GM12865 (cell line): ENCODE measurements around the gene GRHL1.

Experiments used
- DNase-seq: peaks from one replicate; pipeline ENCODE4 v3.0.0; 2010; ENCODE audit warnings: low read depth
- H3K4me3 ChIP-seq: 2 replicates; pipeline ENCODE4 v1.5.1; 2011; ENCODE audit warnings: mild to moderate bottlenecking, low read depth, low read length, control low read depth
- CTCF ChIP-seq: IDR thresholded peaks from 2 replicates; pipeline ENCODE4 v1.5.1; 2011; ENCODE audit warnings: low read length, control low read depth, low read depth, inconsistent platforms; ENCODE audit not compliant: insufficient read depth; ENCODE audit errors: missing control alignments

GRHL1 gene

GRCh38 chr2:9984871-9985480, 33.5 kb downstream of the GRHL1 start:
- H3K4me3 ChIP-seq: no peak overlapping the region
- no peak for DNase-seq
- TF ChIP-seq CTCF: no peak

- no peak for TF ChIP-seq CTCF
Measured at GRCh38 chr2:9985531-9986328, 34.2 kb downstream of the GRHL1 start.

GRCh38 chr2:9988320-9988719, 36.8 kb downstream of the GRHL1 start:
- no peak for DNase-seq
- H3K4me3 ChIP-seq: no peak overlapping the region
- no peak for TF ChIP-seq CTCF

More at GRCh38 chr2:9985531-9986328, 34.2 kb downstream of the GRHL1 start:
- no peak overlapping the region for H3K4me3 ChIP-seq
- DNase-seq: no peak

GRCh38 chr2:9990736-9991135, 39.2 kb downstream of the GRHL1 start:
- no peak for TF ChIP-seq CTCF
- H3K4me3 ChIP-seq: no peak overlapping the region
- DNase-seq: peak; percentile 9

- DNase-seq: no peak
Measured at GRCh38 chr2:9991221-9991620, 39.7 kb downstream of the GRHL1 start.

GRCh38 chr2:9991829-9992273, 40.4 kb downstream of the GRHL1 start:
- TF ChIP-seq CTCF: no peak
- no peak overlapping the region for H3K4me3 ChIP-seq
- no peak for DNase-seq

More at GRCh38 chr2:9991221-9991620, 39.7 kb downstream of the GRHL1 start:
- TF ChIP-seq CTCF: no peak
- no peak overlapping the region for H3K4me3 ChIP-seq
